ENCODE data around the gene PM20D2. TPM values are rescaled to one million over a fixed set of nuclear protein-coding genes. Genes with fewer than 3 reads are reported as not detected.

Gene PM20D2
- total and polyA plus RNA-seq, 9 donors, result 10.0 to 32.0 (median 25.6) TPM

DNA sequence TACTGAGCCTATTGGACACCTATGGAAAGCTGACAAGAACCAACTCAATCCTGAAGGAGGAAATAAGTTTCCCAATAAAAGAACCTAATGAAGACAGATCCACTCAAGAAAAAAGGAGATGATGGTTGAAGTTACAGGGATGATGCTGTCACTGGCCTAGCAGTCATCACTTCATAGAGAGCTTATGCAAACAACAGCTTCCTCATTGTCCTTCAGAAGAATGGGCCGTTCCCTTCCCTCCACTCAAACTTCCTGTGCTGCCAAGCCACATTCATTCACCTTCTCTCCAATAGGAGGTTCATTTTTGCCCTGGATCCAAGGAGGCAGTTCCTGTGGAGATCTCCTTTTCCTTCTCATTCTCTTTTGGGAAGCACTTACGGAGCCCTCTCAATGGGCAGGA is 13.8 kb upstream of the PM20D2 start:
- no peaks in the 10 kb centered on the region for H3K9me3 ChIP-seq
- no peaks in the 10 kb centered on the region for H3K4me1 ChIP-seq (ENCODE audit: insufficient read depth)
- no peak for DNase-seq
- 85 to 94% (median 88%) methylated on average over 2 of the region's 2 CpGs for WGBS, 3 donors
- H3K27me3 ChIP-seq, result no peaks in the 10 kb centered on the region
- intact Hi-C loops (cut with DNase I), result no loop called here
- H3K27ac ChIP-seq, result no peak overlapping the region
- TF ChIP-seq POLR2A (IDR thresholded peaks at IDR 0.05), result no peak
- TF ChIP-seq EP300 (IDR thresholded peaks at IDR 0.05), result no peak
- no peak for TF ChIP-seq CTCF (IDR thresholded peaks at IDR 0.05)
- H3K36me3 ChIP-seq, result no peaks in the 10 kb centered on the region
- H3K4me3 ChIP-seq, result no peak overlapping the region

GRCh38 chr6:89133981-89134380 is 11.9 kb upstream of the PM20D2 start:
- no peak for DNase-seq
- intact Hi-C loops (cut with DNase I), result no loop called here
- H3K9me3 ChIP-seq, result no peaks in the 10 kb centered on the region
- WGBS, 3 donors, result 83 to 92% (median 85%) methylated on average over 9 of the region's 9 CpGs
- H3K27ac ChIP-seq, result no peak overlapping the region
- H3K36me3 ChIP-seq, result no peaks in the 10 kb centered on the region
- no peak overlapping the region for H3K4me3 ChIP-seq
- no peaks in the 10 kb centered on the region for H3K4me1 ChIP-seq (ENCODE audit: insufficient read depth)
- H3K27me3 ChIP-seq, result no peaks in the 10 kb centered on the region
- TF ChIP-seq POLR2A (IDR thresholded peaks at IDR 0.05) (no peak), CTCF (IDR thresholded peaks at IDR 0.05) (no peak), EP300 (IDR thresholded peaks at IDR 0.05) (no peak)

- TF ChIP-seq EP300 (IDR thresholded peaks at IDR 0.05) (no peak), CTCF (IDR thresholded peaks at IDR 0.05) (no peak), POLR2A (IDR thresholded peaks at IDR 0.05) (no peak)
- DNase-seq, result no peak
- intact Hi-C loops (cut with DNase I), result no loop called here
- Histone ChIP-seq H3K4me1 (ENCODE audit: insufficient read depth) (no peaks in the 10 kb centered on the region), H3K27me3 (no peaks in the 10 kb centered on the region), H3K4me3 (no peak overlapping the region), H3K9me3 (no peaks in the 10 kb centered on the region), H3K27ac (no peak overlapping the region), H3K36me3 (no peaks in the 10 kb centered on the region)
- WGBS, 3 donors, result 89 to 93% (median 92%) methylated on average over 3 of the region's 3 CpGs
Observed at GRCh38 chr6:89134723-89135122, 11.1 kb upstream of the PM20D2 start.

DNA sequence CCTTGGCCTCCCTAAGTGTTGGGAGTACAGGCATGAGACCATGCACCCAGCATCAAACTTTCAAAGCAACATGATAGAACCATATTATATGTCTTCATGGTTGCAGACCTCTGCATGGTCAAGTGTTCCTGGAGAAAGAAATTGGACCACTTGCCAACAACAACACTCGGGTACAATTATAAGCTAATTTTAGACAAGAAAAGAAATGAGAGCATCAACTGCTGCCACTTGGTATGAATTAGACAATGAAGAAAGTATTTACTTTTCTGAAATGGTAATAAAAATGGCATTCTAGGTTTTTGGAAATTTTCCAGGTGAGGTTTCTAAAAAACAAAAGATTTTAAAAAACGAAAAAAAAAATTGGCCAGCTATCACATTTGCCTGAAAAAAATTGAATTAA is 7.7 kb upstream of the PM20D2 start:
- H3K36me3 ChIP-seq, result no peaks in the 10 kb centered on the region
- WGBS, 3 donors, result 76 to 86% (median 82%) methylated on average over 2 of the region's 2 CpGs
- TF ChIP-seq CTCF (IDR thresholded peaks at IDR 0.05), result no peak
- TF ChIP-seq POLR2A (IDR thresholded peaks at IDR 0.05), result no peak
- TF ChIP-seq EP300 (IDR thresholded peaks at IDR 0.05), result no peak
- intact Hi-C loops (cut with DNase I), result no loop called here
- H3K4me1 ChIP-seq (ENCODE audit: insufficient read depth), result no peaks in the 10 kb centered on the region
- no peak overlapping the region for H3K27ac ChIP-seq
- no peaks in the 10 kb centered on the region for H3K27me3 ChIP-seq
- H3K4me3 ChIP-seq, result no peak overlapping the region
- H3K9me3 ChIP-seq, result no peaks in the 10 kb centered on the region
- no peak for DNase-seq
